CD4-positive, CD25-positive, alpha-beta regulatory T cell (primary cell): ENCODE data around the gene PTGDR. TPM values are rescaled to one million over a fixed set of nuclear protein-coding genes. Genes with fewer than 3 reads are reported as not detected.
A peak's percentile ranks its signal among the peaks of the same experiment; 100 is the strongest.

ENCODE experiments used
- ATAC-seq, 2 donors: fragments of 150-1000 bp; cut with Tn5 transposase; one replicate each; pipeline ENCODE4 v1.10.0; 2021; ENCODE audit warnings: low read depth in 2 of 2, moderate number of reproducible peaks in 2 of 2, moderate library complexity in 1 of 2
- DNase-seq, 3 donors: peaks; one replicate each; pipeline versions ENCODE4 v3.0.0 to v3.0.0-alpha.2; 2012 to 2022; ENCODE audit warnings: mixed read lengths in 1 of 3
- H3K27ac ChIP-seq: one replicate; pipeline ENCODE4 v1.7.0; 2013; ENCODE audit warnings: mild to moderate bottlenecking, low read length; ENCODE audit not compliant: insufficient read depth, poor library complexity, severe bottlenecking
- H3K27me3 ChIP-seq: one replicate; pipeline ENCODE4 v1.7.0; 2013; ENCODE audit warnings: low read length; ENCODE audit not compliant: control insufficient read depth, insufficient read depth
- H3K36me3 ChIP-seq: one replicate; pipeline ENCODE4 v1.7.0; 2013; ENCODE audit warnings: mild to moderate bottlenecking, low read length, moderate library complexity; ENCODE audit not compliant: control insufficient read depth, insufficient read depth
- H3K4me1 ChIP-seq: 2 replicates; pipeline ENCODE4 v1.7.0; 2013; ENCODE audit warnings: mild to moderate bottlenecking, low read length; ENCODE audit not compliant: insufficient read depth, control insufficient read depth, poor library complexity, severe bottlenecking
- H3K4me3 ChIP-seq: one replicate; pipeline ENCODE4 v1.7.0; 2013; ENCODE audit warnings: low read depth, mild to moderate bottlenecking, low read length, moderate library complexity
- H3K9me3 ChIP-seq, 2 experiments: 1 replicate in 1 of 2; 2 replicates in 1 of 2; pipeline ENCODE4 v1.7.0; 2013; ENCODE audit warnings: low read length in 2 of 2, mild to moderate bottlenecking in 1 of 2, moderate library complexity in 1 of 2; ENCODE audit not compliant: control insufficient read depth in 2 of 2
- H3K27ac Mint-ChIP-seq, 3 donors: one replicate each; pipeline ENCODE4 v1.8.0; 2020 to 2022; ENCODE audit warnings: mild to moderate bottlenecking in 3 of 3, mixed read lengths in 3 of 3, moderate library complexity in 2 of 3
- H3K27me3 Mint-ChIP-seq: one replicate; pipeline ENCODE4 v1.8.0; 2022; ENCODE audit warnings: mild to moderate bottlenecking, mixed read lengths
- H3K36me3 Mint-ChIP-seq: one replicate; pipeline ENCODE4 v1.8.0; 2020; ENCODE audit warnings: mixed read lengths
- H3K4me1 Mint-ChIP-seq, 4 donors: one replicate each; pipeline ENCODE4 v1.8.0; 2020 to 2022; ENCODE audit warnings: mixed read lengths in 4 of 4, mild to moderate bottlenecking in 1 of 4
- H3K4me3 Mint-ChIP-seq, 4 donors: one replicate each; pipeline ENCODE4 v1.8.0; 2020 to 2022; ENCODE audit warnings: mild to moderate bottlenecking in 4 of 4, mixed read lengths in 4 of 4, moderate library complexity in 3 of 4
- H3K9me3 Mint-ChIP-seq, 7 donors: one replicate each; pipeline ENCODE4 v1.8.0; 2020 to 2022; ENCODE audit warnings: mixed read lengths in 7 of 7, mild to moderate bottlenecking in 3 of 7, moderate library complexity in 2 of 7
- polyA plus RNA-seq, 4 donors: library from polyadenylated mRNA; unstranded; fragments of 300-500 nt; fragmentation: Illumina TruSeq; gene quantifications; one replicate each; pipeline ENCODE4 v1.2.3, GENCODE V29; 2021
- total RNA-seq: library from RNA; stranded (reverse); gene quantifications from one replicate; pipeline ENCODE4 v1.2.3, GENCODE V29; 2022

Gene PTGDR
- total and polyA plus RNA-seq, 5 donors from 2014 or later, result 0.07 to 0.22 (median 0.12) TPM; not detected in 2

DNA sequence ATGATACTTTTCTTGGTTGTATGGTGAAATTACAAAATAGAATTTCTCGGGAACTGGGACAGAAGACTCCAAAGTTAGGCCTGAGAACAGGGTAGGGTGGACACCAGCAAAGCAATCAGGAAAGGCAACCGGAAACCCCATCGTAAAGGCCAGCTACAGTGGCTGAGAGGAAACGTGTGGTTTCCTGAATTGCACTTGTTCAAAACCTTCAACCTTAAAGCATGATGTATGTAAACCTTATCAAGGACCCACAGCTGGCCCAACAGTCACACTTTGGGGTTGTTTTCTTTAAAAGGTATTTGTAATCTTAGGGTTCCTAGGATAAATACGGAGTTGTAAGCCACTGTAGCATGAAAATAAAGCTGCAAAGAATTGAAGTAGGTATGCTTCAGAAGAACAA, 2.2 kb upstream of the PTGDR start:
- no peaks in the 10 kb centered on the region for H3K36me3 Mint-ChIP-seq
- peak in 1 of 3 donors; percentile 32 for DNase-seq
- Histone ChIP-seq H3K9me3 (no peaks in the 10 kb centered on the region), H3K36me3 (no peaks in the 10 kb centered on the region), H3K4me3 (no peak overlapping the region), H3K27ac (no peak overlapping the region), H3K4me1 (peaks cover 13% of the 10 kb centered on the region), H3K27me3 (peaks cover 23% of the 10 kb centered on the region)
- H3K27me3 Mint-ChIP-seq, result peaks cover 62% of the 10 kb centered on the region
- H3K4me3 Mint-ChIP-seq, result no peak overlapping the region
- H3K27ac Mint-ChIP-seq, result no peak overlapping the region
- ATAC-seq, result no peak
- peaks cover 0 to 29% (median 20%) of the 10 kb centered on the region in 4 donors for H3K4me1 Mint-ChIP-seq
- peaks cover 0 to 2% (median 0%) of the 10 kb centered on the region in 7 donors for H3K9me3 Mint-ChIP-seq

DNA sequence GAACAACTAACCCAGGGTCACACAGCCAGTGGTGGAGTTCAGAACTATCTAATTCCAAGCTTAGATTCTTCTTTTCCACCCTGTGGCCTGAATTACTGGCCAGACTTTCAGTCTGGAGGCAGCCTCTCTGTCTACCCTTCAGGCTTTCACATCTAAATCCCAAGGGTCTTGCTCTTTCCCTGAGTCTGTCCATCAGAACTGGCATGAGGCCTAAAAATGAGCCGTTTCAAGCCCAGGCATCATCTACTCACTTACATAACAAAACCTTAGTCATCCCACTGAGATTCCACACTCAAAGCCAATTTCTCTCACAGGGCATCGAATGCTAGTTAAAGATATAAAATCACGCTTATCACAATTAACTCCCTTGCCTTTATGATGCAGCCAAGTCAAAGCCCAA, 1.3 kb upstream of the PTGDR start:
- ATAC-seq (no peak), DNase-seq (no peak)
- H3K4me1 ChIP-seq, result peaks cover 13% of the 10 kb centered on the region
- Mint-ChIP-seq H3K27me3 (peaks cover 66% of the 10 kb centered on the region), H3K9me3 (peaks cover 0 to 2% (median 0%) of the 10 kb centered on the region in 7 donors), H3K27ac (no peak overlapping the region), H3K36me3 (no peaks in the 10 kb centered on the region), H3K4me1 (peaks cover 0 to 29% (median 20%) of the 10 kb centered on the region in 4 donors), H3K4me3 (no peak overlapping the region)
- no peak overlapping the region for H3K27ac ChIP-seq
- no peaks in the 10 kb centered on the region for H3K36me3 ChIP-seq
- peaks cover 25% of the 10 kb centered on the region for H3K27me3 ChIP-seq
- H3K9me3 ChIP-seq, result no peaks in the 10 kb centered on the region
- H3K4me3 ChIP-seq, result no peak overlapping the region

DNA sequence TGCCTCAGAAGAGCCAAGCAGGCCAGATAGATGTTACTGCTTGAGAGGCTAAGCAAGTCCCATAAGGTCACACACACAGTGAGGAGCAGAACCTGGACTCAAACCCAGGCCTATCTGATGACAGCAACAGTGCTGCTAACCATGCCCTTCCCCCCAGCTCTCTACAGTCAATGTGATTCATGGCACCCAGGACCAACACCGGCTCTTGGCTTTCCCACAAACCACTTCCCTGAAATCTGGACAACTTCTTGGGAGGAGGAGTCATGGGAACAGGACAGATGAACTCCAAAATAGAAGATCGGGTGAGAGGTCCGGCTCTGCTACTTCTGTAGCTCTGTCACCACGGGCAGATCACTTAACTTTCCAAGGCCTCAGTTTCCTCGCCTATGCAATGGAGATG, 716 bp upstream of the PTGDR start:
- no peak overlapping the region for H3K4me3 ChIP-seq

DNA sequence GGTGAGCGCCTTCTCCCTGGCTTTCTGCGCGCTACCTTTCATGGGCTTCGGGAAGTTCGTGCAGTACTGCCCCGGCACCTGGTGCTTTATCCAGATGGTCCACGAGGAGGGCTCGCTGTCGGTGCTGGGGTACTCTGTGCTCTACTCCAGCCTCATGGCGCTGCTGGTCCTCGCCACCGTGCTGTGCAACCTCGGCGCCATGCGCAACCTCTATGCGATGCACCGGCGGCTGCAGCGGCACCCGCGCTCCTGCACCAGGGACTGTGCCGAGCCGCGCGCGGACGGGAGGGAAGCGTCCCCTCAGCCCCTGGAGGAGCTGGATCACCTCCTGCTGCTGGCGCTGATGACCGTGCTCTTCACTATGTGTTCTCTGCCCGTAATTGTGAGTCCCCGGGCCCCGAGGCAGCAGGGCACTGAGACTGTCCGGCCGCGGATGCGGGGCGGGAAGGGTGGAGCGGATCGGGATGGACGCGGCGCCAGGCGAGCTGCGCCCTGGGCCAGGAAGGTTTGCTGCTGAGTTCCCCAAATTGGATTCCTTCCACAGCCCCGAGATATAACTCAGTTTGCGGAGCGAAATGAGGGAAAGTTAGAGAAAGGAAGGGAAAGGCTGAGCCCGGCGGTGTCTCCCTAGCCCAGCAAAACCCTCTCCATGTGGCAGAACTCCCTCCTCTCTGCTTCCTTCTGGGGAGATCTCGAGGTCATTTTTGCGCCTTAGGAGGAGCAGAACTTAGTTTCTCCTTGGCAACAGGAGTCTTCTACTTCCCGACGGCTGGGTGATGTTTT, 972 bp downstream of the PTGDR start:
- H3K36me3 ChIP-seq, result no peaks in the 10 kb centered on the region
- ATAC-seq (peak in 1 of 2 donors; percentile 22), DNase-seq (peak in 1 of 3 donors; percentile 37)
- peak overlapping the region in 3 of 4 donors; percentile 50 to 71 (median 58) for H3K4me3 Mint-ChIP-seq
- H3K4me1 Mint-ChIP-seq, result peaks cover 0 to 29% (median 21%) of the 10 kb centered on the region in 4 donors
- H3K9me3 ChIP-seq, result no peaks in the 10 kb centered on the region
- no peak overlapping the region for H3K4me3 ChIP-seq
- H3K9me3 Mint-ChIP-seq, result peaks cover 0 to 5% (median 0%) of the 10 kb centered on the region in 7 donors
- peaks cover 85% of the 10 kb centered on the region for H3K27me3 Mint-ChIP-seq
- H3K27me3 ChIP-seq, result peaks cover 32% of the 10 kb centered on the region
- peaks cover 13% of the 10 kb centered on the region for H3K4me1 ChIP-seq
- no peak overlapping the region for H3K27ac Mint-ChIP-seq
- no peak overlapping the region for H3K27ac ChIP-seq
- H3K36me3 Mint-ChIP-seq, result no peaks in the 10 kb centered on the region

More for the DNA sequence above, 716 bp upstream of the PTGDR start:
- H3K27ac Mint-ChIP-seq, result no peak overlapping the region
- no peak for DNase-seq
- peaks cover 0 to 5% (median 0%) of the 10 kb centered on the region in 7 donors for H3K9me3 Mint-ChIP-seq
- peaks cover 72% of the 10 kb centered on the region for H3K27me3 Mint-ChIP-seq
- no peaks in the 10 kb centered on the region for H3K36me3 ChIP-seq
- peaks cover 29% of the 10 kb centered on the region for H3K27me3 ChIP-seq
- H3K4me1 Mint-ChIP-seq, result peaks cover 0 to 29% (median 20%) of the 10 kb centered on the region in 4 donors
- no peak overlapping the region for H3K4me3 Mint-ChIP-seq
- no peaks in the 10 kb centered on the region for H3K36me3 Mint-ChIP-seq
- no peaks in the 10 kb centered on the region for H3K9me3 ChIP-seq
- H3K27ac ChIP-seq, result no peak overlapping the region
- peaks cover 13% of the 10 kb centered on the region for H3K4me1 ChIP-seq
- ATAC-seq, result no peak

- no peak overlapping the region for H3K4me3 ChIP-seq
- ATAC-seq (no peak), DNase-seq (no peak)
- Mint-ChIP-seq H3K4me1 (peaks cover 0 to 29% (median 21%) of the 10 kb centered on the region in 4 donors), H3K9me3 (peaks cover 0 to 5% (median 0%) of the 10 kb centered on the region in 7 donors), H3K27ac (no peak overlapping the region), H3K27me3 (peaks cover 90% of the 10 kb centered on the region), H3K36me3 (no peaks in the 10 kb centered on the region), H3K4me3 (peak overlapping the region in 2 of 4 donors; percentile 42 to 44)
- no peaks in the 10 kb centered on the region for H3K36me3 ChIP-seq
- no peaks in the 10 kb centered on the region for H3K9me3 ChIP-seq
- H3K27me3 ChIP-seq, result peaks cover 32% of the 10 kb centered on the region
- peaks cover 13% of the 10 kb centered on the region for H3K4me1 ChIP-seq
- H3K27ac ChIP-seq, result no peak overlapping the region
Measured at GRCh38 chr14:52269100-52269499, 1.6 kb downstream of the PTGDR start.

- DNase-seq, result no peak
- H3K9me3 Mint-ChIP-seq, result peaks cover 0 to 5% (median 0%) of the 10 kb centered on the region in 7 donors
- no peak for ATAC-seq
- Histone ChIP-seq H3K27ac (no peak overlapping the region), H3K4me3 (no peak overlapping the region), H3K4me1 (peaks cover 13% of the 10 kb centered on the region), H3K27me3 (peaks cover 32% of the 10 kb centered on the region), H3K9me3 (no peaks in the 10 kb centered on the region), H3K36me3 (no peaks in the 10 kb centered on the region)
- peaks cover 95% of the 10 kb centered on the region for H3K27me3 Mint-ChIP-seq
- no peak overlapping the region for H3K27ac Mint-ChIP-seq
- H3K36me3 Mint-ChIP-seq, result no peaks in the 10 kb centered on the region
- peaks cover 0 to 28% (median 19%) of the 10 kb centered on the region in 4 donors for H3K4me1 Mint-ChIP-seq
- no peak overlapping the region for H3K4me3 Mint-ChIP-seq
Measured at GRCh38 chr14:52269982-52270381, 2.5 kb downstream of the PTGDR start.

DNA sequence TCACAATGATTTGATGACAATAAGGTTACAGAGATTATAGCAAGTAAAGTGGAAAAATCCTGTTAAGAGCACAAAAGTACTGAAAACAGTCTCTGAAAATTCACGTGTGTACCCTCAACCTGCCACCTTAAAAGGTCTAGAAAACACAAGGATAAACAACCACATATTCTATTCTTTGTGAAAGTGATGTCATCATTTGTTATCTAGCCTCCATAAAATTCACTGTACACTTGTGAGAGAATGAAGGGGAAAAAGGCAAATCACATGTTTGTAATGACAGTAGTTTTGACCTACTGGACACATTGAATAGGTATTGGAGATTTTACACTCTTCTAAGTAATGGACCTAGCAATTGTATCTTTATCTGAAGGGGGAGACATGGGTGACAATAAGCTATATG, 4.0 kb downstream of the PTGDR start:
- Mint-ChIP-seq H3K4me3 (no peak overlapping the region), H3K9me3 (peaks cover 0 to 7% (median 0%) of the 10 kb centered on the region in 7 donors), H3K27ac (no peak overlapping the region), H3K4me1 (peaks cover 0 to 20% (median 14%) of the 10 kb centered on the region in 4 donors), H3K27me3 (peaks cover 81% of the 10 kb centered on the region), H3K36me3 (no peaks in the 10 kb centered on the region)
- Histone ChIP-seq H3K36me3 (no peaks in the 10 kb centered on the region), H3K4me1 (peaks cover 13% of the 10 kb centered on the region), H3K4me3 (no peak overlapping the region), H3K27ac (no peak overlapping the region), H3K27me3 (peaks cover 34% of the 10 kb centered on the region), H3K9me3 (no peaks in the 10 kb centered on the region)
- no peak for DNase-seq
- no peak for ATAC-seq
